Tibial nerve (tissue), 4 donors: ENCODE measurements around the gene NEU2. TPM values are rescaled to one million over a fixed set of nuclear protein-coding genes. Genes with fewer than 3 reads are reported as not detected.
"Not testable (repeated sequence)": the region's sequence is repeated elsewhere in the genome, so short reads cannot be mapped to it uniquely, and the experiment has no call there.

ENCODE experiments used
- DNase-seq, 2 donors: peaks; one replicate each; pipeline ENCODE4 v3.0.0-alpha.2; 2019; ENCODE audit warnings: low spot score in 2 of 2
- H3K27ac ChIP-seq, 4 donors: fragments of 200-600 bp; sonication (generic) in 3 of 4; one replicate each; pipeline ENCODE4 v1.5.1; 2017 to 2019; ENCODE audit warnings: mild to moderate bottlenecking in 1 of 4
- H3K27me3 ChIP-seq, 2 donors: fragments of 200-600 bp; sonication (generic) in 1 of 2; one replicate each; pipeline versions ENCODE4 v1.5.1 to v1.6.0; 2017 to 2019
- H3K36me3 ChIP-seq, 3 donors: fragments of 200-600 bp; sonication (generic); one replicate each; pipeline ENCODE4 v1.5.1; 2018 to 2019
- H3K4me1 ChIP-seq, 4 donors: fragments of 200-600 bp; sonication (generic) in 3 of 4; one replicate each; pipeline ENCODE4 v1.5.1; 2017 to 2019
- H3K4me3 ChIP-seq, 4 donors: fragments of 200-600 bp; sonication (generic) in 3 of 4; one replicate each; pipeline ENCODE4 v1.5.1; 2017 to 2019; ENCODE audit warnings: mild to moderate bottlenecking in 1 of 4, moderate library complexity in 1 of 4
- H3K9me3 ChIP-seq, 4 donors: fragments of 200-600 bp; sonication (generic) in 3 of 4; one replicate each; pipeline ENCODE4 v1.5.1; 2017 to 2019
- CTCF ChIP-seq, 5 experiments: fragments of 200-600 bp in 3 of 5; fragments of 450-650 bp in 2 of 5; sonication (generic) in 3 of 5; IDR thresholded peaks; one replicate each; pipeline ENCODE4 v1.5.1; 2016 to 2019; ENCODE audit warnings: antibody characterized with exemption in 5 of 5, mild to moderate bottlenecking in 3 of 5, moderate library complexity in 2 of 5
- EP300 ChIP-seq, 2 donors: sonication (generic); formaldehyde crosslinking; IDR thresholded peaks; one replicate each; pipeline ENCODE4 v1.6.1; 2017; ENCODE audit warnings: antibody characterized with exemption in 2 of 2, mild to moderate bottlenecking in 1 of 2
- POLR2A ChIP-seq, 2 donors: fragments of 450-650 bp; IDR thresholded peaks; one replicate each; pipeline ENCODE4 v1.6.1; 2017; ENCODE audit warnings: antibody characterized with exemption in 2 of 2, mild to moderate bottlenecking in 2 of 2, moderate library complexity in 2 of 2
- WGBS, 2 donors: methylation state at CpG; one replicate each; pipeline ENCODE4 v1.1.5; 2018; 5-methylcytosine and 5-hydroxymethylcytosine counted together
- total RNA-seq, 4 donors: library from RNA; depleted of rRNA; stranded (reverse); fragments of >200 nt; gene quantifications; one replicate each; pipeline ENCODE4 v1.1.0, GENCODE V29; 2016

NEU2 gene
- total RNA-seq, 4 donors from 2014 or later = not detected

GRCh38 chr2:233015019-233015645 lies 17.3 kb upstream of the NEU2 start:
- TF ChIP-seq EP300 (IDR thresholded peaks at IDR 0.05) (no peak), POLR2A (IDR thresholded peaks at IDR 0.05) (no peak), CTCF (IDR thresholded peaks at IDR 0.05) (no peak)
- H3K4me1 ChIP-seq = peaks cover 0 to 9% (median 0%) of the 10 kb centered on the region in 4 donors
- no peak overlapping the region for H3K27ac ChIP-seq
- no peaks in the 10 kb centered on the region for H3K27me3 ChIP-seq
- DNase-seq = no peak
- H3K4me3 ChIP-seq = no peak overlapping the region
- H3K9me3 ChIP-seq = peaks cover 0 to 15% (median 0%) of the 10 kb centered on the region in 4 donors
- WGBS, 2 donors = 91 to 97% methylated on average over 1 of the region's 1 CpG
- H3K36me3 ChIP-seq = no peaks in the 10 kb centered on the region

- Histone ChIP-seq H3K36me3 (no peaks in the 10 kb centered on the region), H3K27me3 (no peaks in the 10 kb centered on the region), H3K27ac (no peak overlapping the region), H3K9me3 (peaks cover 0 to 15% (median 0%) of the 10 kb centered on the region in 4 donors), H3K4me3 (no peak overlapping the region), H3K4me1 (no peaks in the 10 kb centered on the region)
- 50 to 88% methylated on average over 1 of the region's 1 CpG for WGBS, 2 donors
- no peak for TF ChIP-seq POLR2A (IDR thresholded peaks at IDR 0.05)
- no peak for TF ChIP-seq CTCF (IDR thresholded peaks at IDR 0.05)
- no peak for TF ChIP-seq EP300 (IDR thresholded peaks at IDR 0.05)
- DNase-seq = no peak
Observed at GRCh38 chr2:233017947-233018346, 14.5 kb upstream of the NEU2 start.

GRCh38 chr2:233019610-233020009 lies 12.9 kb upstream of the NEU2 start:
- not testable (repeated sequence) for H3K27me3 ChIP-seq, H3K27ac ChIP-seq, H3K4me1 ChIP-seq, DNase-seq, H3K4me3 ChIP-seq, H3K36me3 ChIP-seq
- WGBS, 2 donors = 90 to 92% methylated on average over 4 of the region's 4 CpGs
- H3K9me3 ChIP-seq = peaks cover 0 to 15% (median 0%) of the 10 kb centered on the region in 4 donors

GRCh38 chr2:233020454-233020853 lies 12.0 kb upstream of the NEU2 start:
- TF ChIP-seq CTCF (IDR thresholded peaks at IDR 0.05) = no peak
- no peak for TF ChIP-seq POLR2A (IDR thresholded peaks at IDR 0.05)
- no peak for TF ChIP-seq EP300 (IDR thresholded peaks at IDR 0.05)
- no peak for DNase-seq
- Histone ChIP-seq H3K36me3 (no peaks in the 10 kb centered on the region), H3K4me3 (no peak overlapping the region), H3K4me1 (no peaks in the 10 kb centered on the region), H3K27ac (no peak overlapping the region), H3K9me3 (peaks cover 0 to 15% (median 0%) of the 10 kb centered on the region in 4 donors), H3K27me3 (no peaks in the 10 kb centered on the region)
- WGBS, 2 donors = 74 to 91% methylated on average over 2 of the region's 2 CpGs

GRCh38 chr2:233021771-233022170 lies 10.7 kb upstream of the NEU2 start:
- TF ChIP-seq EP300 (IDR thresholded peaks at IDR 0.05) = no peak
- TF ChIP-seq CTCF (IDR thresholded peaks at IDR 0.05) = no peak
- no peak for TF ChIP-seq POLR2A (IDR thresholded peaks at IDR 0.05)
- H3K27me3 ChIP-seq = no peaks in the 10 kb centered on the region
- no peaks in the 10 kb centered on the region for H3K4me1 ChIP-seq
- no peak overlapping the region for H3K27ac ChIP-seq
- no peak for DNase-seq
- WGBS, 2 donors = 59 to 71% methylated on average over 8 of the region's 8 CpGs
- H3K9me3 ChIP-seq = peaks cover 0 to 15% (median 0%) of the 10 kb centered on the region in 4 donors
- H3K36me3 ChIP-seq = no peaks in the 10 kb centered on the region
- no peak overlapping the region for H3K4me3 ChIP-seq
